GM12864 (cell line): ENCODE measurements around the gene PADI1.

Experiments
- DNase-seq: peaks from one replicate; pipeline ENCODE4 v3.0.0-alpha.2; 2011; ENCODE audit warnings: low read depth
- H3K4me3 ChIP-seq: 2 replicates; pipeline ENCODE4 v1.5.1; 2011; ENCODE audit warnings: mild to moderate bottlenecking, low read depth, low read length, control low read depth
- CTCF ChIP-seq: IDR thresholded peaks from 2 replicates; pipeline ENCODE4 v1.5.1; 2011; ENCODE audit warnings: low read depth, mild to moderate bottlenecking, moderate library complexity, low read length, control low read depth, inconsistent platforms; ENCODE audit errors: missing control alignments

Gene PADI1

GRCh38 chr1:17168091-17168876 lies 36.6 kb upstream of the PADI1 start:
- H3K4me3 ChIP-seq, result no peak overlapping the region
- DNase-seq, result no peak
- TF ChIP-seq CTCF, result no peak

GRCh38 chr1:17170571-17170970 lies 34.4 kb upstream of the PADI1 start:
- no peak overlapping the region for H3K4me3 ChIP-seq
- DNase-seq, result no peak
- no peak for TF ChIP-seq CTCF

GRCh38 chr1:17173217-17173616 lies 31.7 kb upstream of the PADI1 start:
- DNase-seq, result no peak
- no peak for TF ChIP-seq CTCF
- no peak overlapping the region for H3K4me3 ChIP-seq

- DNase-seq, result no peak
- TF ChIP-seq CTCF, result no peak
Observed at GRCh38 chr1:17176306-17177061, 28.4 kb upstream of the PADI1 start.

GRCh38 chr1:17177651-17178050 lies 27.3 kb upstream of the PADI1 start:
- no peak for DNase-seq
- no peak overlapping the region for H3K4me3 ChIP-seq
- no peak for TF ChIP-seq CTCF

More at GRCh38 chr1:17176306-17177061, 28.4 kb upstream of the PADI1 start:
- H3K4me3 ChIP-seq, result no peak overlapping the region

GRCh38 chr1:17181781-17182464 lies 23.0 kb upstream of the PADI1 start:
- DNase-seq, result no peak
- no peak overlapping the region for H3K4me3 ChIP-seq
- TF ChIP-seq CTCF, result no peak
